OCI-LY1 (cell line): ENCODE measurements around the gene DCAF16.

Experiments
- H2AFZ ChIP-seq: fragments of 200-600 bp; sonication (generic), shearing (Covaris generic); 2 replicates; pipeline ENCODE4 v1.6.0; 2014; ENCODE audit warnings: antibody characterized with exemption, mild to moderate bottlenecking, low read length
- H3F3A ChIP-seq: fragments of 200-600 bp; sonication (generic), shearing (Covaris generic); 2 replicates; pipeline ENCODE4 v1.6.0; 2014; ENCODE audit warnings: mild to moderate bottlenecking, antibody characterized with exemption, low read length, moderate library complexity; ENCODE audit not compliant: insufficient read depth
- H3K27ac ChIP-seq: fragments of 200-600 bp; sonication (generic); 2 replicates; pipeline ENCODE4 v1.5.1; 2014; ENCODE audit warnings: low read length, mixed run types, mild to moderate bottlenecking, low read depth; ENCODE audit not compliant: poor library complexity, severe bottlenecking
- H3K27me3 ChIP-seq: fragments of 200-600 bp; sonication (generic); 2 replicates; pipeline ENCODE4 v1.6.0; 2014; ENCODE audit warnings: antibody characterized with exemption, mild to moderate bottlenecking, low read length, moderate library complexity; ENCODE audit not compliant: insufficient read depth
- H3K36me3 ChIP-seq: fragments of 200-600 bp; sonication (generic); 2 replicates; pipeline ENCODE4 v1.6.1; 2014; ENCODE audit warnings: mild to moderate bottlenecking, antibody characterized with exemption, low read length, moderate library complexity, mixed read lengths; ENCODE audit not compliant: insufficient read depth
- H3K4me1 ChIP-seq: fragments of 200-600 bp; sonication (generic); 2 replicates; pipeline ENCODE4 v1.5.1; 2014; ENCODE audit warnings: mild to moderate bottlenecking, low read length, moderate library complexity; ENCODE audit not compliant: insufficient read depth, severe bottlenecking
- H3K4me2 ChIP-seq: fragments of 200-600 bp; sonication (generic), shearing (Covaris generic); 2 replicates; pipeline ENCODE4 v1.6.1; 2014; ENCODE audit warnings: low read length
- H3K4me3 ChIP-seq: fragments of 200-600 bp; sonication (generic); 2 replicates; pipeline ENCODE4 v1.5.1; 2014; ENCODE audit warnings: low read length, low read depth, mild to moderate bottlenecking, mixed read lengths; ENCODE audit not compliant: poor library complexity, severe bottlenecking
- H3K79me2 ChIP-seq: fragments of 200-600 bp; shearing (Covaris generic); 2 replicates; pipeline ENCODE4 v1.6.1; 2016; ENCODE audit warnings: mixed run types, low read length, mixed read lengths; ENCODE audit not compliant: insufficient read depth
- H3K9ac ChIP-seq: fragments of 200-600 bp; sonication (generic), shearing (Covaris generic); 2 replicates; pipeline ENCODE4 v1.6.1; 2014; ENCODE audit warnings: mild to moderate bottlenecking, low read length, mixed read lengths
- H3K9me2 ChIP-seq: fragments of 200-600 bp; sonication (generic), shearing (Covaris generic); 2 replicates; pipeline ENCODE4 v1.6.1; 2014; ENCODE audit warnings: low read depth, mild to moderate bottlenecking, low read length, mixed read lengths
- H3K9me3 ChIP-seq: fragments of 200-600 bp; shearing (Covaris generic); 2 replicates; pipeline ENCODE4 v1.6.1; 2014; ENCODE audit warnings: low read length, mixed read lengths
- H4K20me1 ChIP-seq: fragments of 200-600 bp; sonication (generic), shearing (Covaris generic); 2 replicates; pipeline ENCODE4 v1.6.0; 2016; ENCODE audit warnings: mild to moderate bottlenecking, low read length; ENCODE audit not compliant: insufficient read depth
- EZH2 ChIP-seq: fragments of 200-600 bp; sonication (generic), shearing (Covaris generic); IDR thresholded peaks from 2 replicates; pipeline ENCODE4 v1.8.0; 2017; ENCODE audit warnings: borderline replicate concordance, mixed run types, mild to moderate bottlenecking, antibody characterized with exemption, low read length, moderate library complexity, mixed read lengths
- TF ChIP-seq, protein P1 (sequence below): fragments of 200-600 bp; sonication (generic), shearing (Covaris generic); IDR thresholded peaks from 2 replicates; pipeline ENCODE4 v1.5.1; 2017; ENCODE audit warnings: mild to moderate bottlenecking, antibody characterized with exemption, low read length, moderate library complexity, mixed read lengths

Gene DCAF16

DNA sequence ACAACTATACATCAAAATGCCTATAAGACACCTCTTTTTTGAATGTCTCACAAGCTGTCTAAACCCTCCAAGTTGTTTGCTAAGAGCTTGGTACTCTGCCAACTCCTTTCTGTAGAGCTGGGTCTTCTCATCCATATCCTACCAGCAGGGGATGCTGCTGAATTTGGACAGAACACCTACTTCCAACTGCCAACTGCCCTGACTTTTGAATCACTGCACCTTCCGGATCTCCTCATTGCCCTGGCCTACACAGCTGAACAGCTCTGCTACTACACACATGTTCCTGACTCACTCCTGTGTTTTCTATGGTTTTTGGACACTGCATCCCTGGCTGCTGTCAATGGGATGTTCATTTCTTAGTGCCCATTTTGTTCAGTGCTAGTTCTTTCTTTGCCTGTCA lies 47.8 kb downstream of the DCAF16 start:
- Histone ChIP-seq H3K27me3 (no peaks in the 10 kb centered on the region), H3K4me1 (no peaks in the 10 kb centered on the region), H3K27ac (no peak overlapping the region), H3K36me3 (no peaks in the 10 kb centered on the region), H3K4me2 (no peak overlapping the region), H3K9ac (no peak overlapping the region), H2AFZ (no peak overlapping the region), H3K9me2 (no peaks in the 10 kb centered on the region), H4K20me1 (no peaks in the 10 kb centered on the region), H3K9me3 (no peaks in the 10 kb centered on the region), H3K79me2 (no peaks in the 10 kb centered on the region), H3F3A (no peaks in the 10 kb centered on the region), H3K4me3 (no peak overlapping the region)
- TF ChIP-seq, protein P1, sequence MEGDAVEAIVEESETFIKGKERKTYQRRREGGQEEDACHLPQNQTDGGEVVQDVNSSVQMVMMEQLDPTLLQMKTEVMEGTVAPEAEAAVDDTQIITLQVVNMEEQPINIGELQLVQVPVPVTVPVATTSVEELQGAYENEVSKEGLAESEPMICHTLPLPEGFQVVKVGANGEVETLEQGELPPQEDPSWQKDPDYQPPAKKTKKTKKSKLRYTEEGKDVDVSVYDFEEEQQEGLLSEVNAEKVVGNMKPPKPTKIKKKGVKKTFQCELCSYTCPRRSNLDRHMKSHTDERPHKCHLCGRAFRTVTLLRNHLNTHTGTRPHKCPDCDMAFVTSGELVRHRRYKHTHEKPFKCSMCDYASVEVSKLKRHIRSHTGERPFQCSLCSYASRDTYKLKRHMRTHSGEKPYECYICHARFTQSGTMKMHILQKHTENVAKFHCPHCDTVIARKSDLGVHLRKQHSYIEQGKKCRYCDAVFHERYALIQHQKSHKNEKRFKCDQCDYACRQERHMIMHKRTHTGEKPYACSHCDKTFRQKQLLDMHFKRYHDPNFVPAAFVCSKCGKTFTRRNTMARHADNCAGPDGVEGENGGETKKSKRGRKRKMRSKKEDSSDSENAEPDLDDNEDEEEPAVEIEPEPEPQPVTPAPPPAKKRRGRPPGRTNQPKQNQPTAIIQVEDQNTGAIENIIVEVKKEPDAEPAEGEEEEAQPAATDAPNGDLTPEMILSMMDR, result no peak
- TF ChIP-seq EZH2, result no peak

DNA sequence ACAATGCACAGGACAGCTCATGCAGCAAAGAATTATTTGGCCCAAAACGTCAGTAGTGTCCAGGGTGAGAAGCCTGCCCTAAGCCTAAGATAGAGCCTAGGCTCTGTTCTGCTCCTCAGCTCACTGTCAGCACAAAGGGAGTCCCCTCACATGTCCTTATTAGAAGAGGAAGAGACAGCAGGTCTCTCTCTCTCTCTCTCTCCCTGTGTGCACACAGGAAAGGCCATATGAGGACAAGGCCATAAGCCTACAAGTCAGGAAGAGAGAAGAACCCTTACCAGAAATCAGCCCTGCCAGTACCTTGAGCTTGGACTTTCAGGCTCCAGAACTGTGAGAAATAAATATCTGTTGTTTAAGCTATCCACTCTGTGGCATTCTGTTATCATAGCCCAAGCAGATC lies 49.5 kb downstream of the DCAF16 start:
- H3K27me3 ChIP-seq, result no peaks in the 10 kb centered on the region
- no peak overlapping the region for H2AFZ ChIP-seq
- no peaks in the 10 kb centered on the region for H4K20me1 ChIP-seq
- no peak overlapping the region for H3K27ac ChIP-seq
- no peaks in the 10 kb centered on the region for H3K4me1 ChIP-seq
- no peaks in the 10 kb centered on the region for H3K36me3 ChIP-seq
- H3K79me2 ChIP-seq, result no peaks in the 10 kb centered on the region
- H3K4me2 ChIP-seq, result no peak overlapping the region
- TF ChIP-seq, protein P1, result no peak
- no peak for TF ChIP-seq EZH2
- no peaks in the 10 kb centered on the region for H3K9me2 ChIP-seq
- H3F3A ChIP-seq, result no peaks in the 10 kb centered on the region
- H3K9me3 ChIP-seq, result no peaks in the 10 kb centered on the region
- H3K9ac ChIP-seq, result no peak overlapping the region
- H3K4me3 ChIP-seq, result no peak overlapping the region

DNA sequence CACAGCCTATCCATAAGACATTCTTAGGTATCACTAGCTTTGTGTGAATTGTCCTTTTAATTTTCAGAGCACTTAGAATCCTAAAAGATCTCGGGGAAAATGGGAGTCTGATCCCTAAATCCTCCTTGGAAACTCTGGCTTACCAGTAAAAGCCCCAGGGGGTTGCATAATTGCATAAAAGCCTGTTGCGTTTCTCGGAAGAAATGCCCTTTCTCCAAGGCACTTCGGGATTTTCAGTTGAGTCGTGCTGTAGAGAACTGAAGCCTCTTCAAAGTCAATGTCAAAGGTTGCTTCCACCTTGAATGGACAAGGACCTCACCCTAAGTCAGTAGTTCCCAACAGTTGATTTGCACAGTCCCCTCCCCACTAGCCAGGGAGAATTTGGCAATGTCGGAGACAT lies 49.9 kb downstream of the DCAF16 start:
- H3K9ac ChIP-seq, result no peak overlapping the region
- TF ChIP-seq, protein P1, result no peak
- no peak for TF ChIP-seq EZH2
- no peak overlapping the region for H3K27ac ChIP-seq
- H3K4me1 ChIP-seq, result no peaks in the 10 kb centered on the region
- no peaks in the 10 kb centered on the region for H3F3A ChIP-seq
- H3K4me3 ChIP-seq, result no peak overlapping the region
- no peak overlapping the region for H3K4me2 ChIP-seq
- H3K9me2 ChIP-seq, result no peaks in the 10 kb centered on the region
- H2AFZ ChIP-seq, result no peak overlapping the region
- H3K79me2 ChIP-seq, result no peaks in the 10 kb centered on the region
- no peaks in the 10 kb centered on the region for H3K36me3 ChIP-seq
- no peaks in the 10 kb centered on the region for H3K9me3 ChIP-seq
- H4K20me1 ChIP-seq, result no peaks in the 10 kb centered on the region
- no peaks in the 10 kb centered on the region for H3K27me3 ChIP-seq
